GM19463 (cell line): ENCODE results near the gene ZSCAN21.

ENCODE experiments used
- ATAC-seq: cut with Tn5 transposase; IDR thresholded peaks from one replicate; pipeline ENCODE4 v1.9.1; 2021; ENCODE audit warnings: mild to moderate bottlenecking, moderate library complexity; ENCODE audit not compliant: unreplicated experiment

The ZSCAN21 gene

GRCh38 chr7:100072462-100072861, 22.9 kb downstream of the ZSCAN21 start:
- ATAC-seq = no peak

- ATAC-seq = no peak
Measured at GRCh38 chr7:100074841-100075240, 25.3 kb downstream of the ZSCAN21 start.

- no peak for ATAC-seq
Measured at GRCh38 chr7:100075418-100075817, 25.8 kb downstream of the ZSCAN21 start.

GRCh38 chr7:100077205-100077604, 27.6 kb downstream of the ZSCAN21 start:
- ATAC-seq = no peak

GRCh38 chr7:100079024-100079560, 29.5 kb downstream of the ZSCAN21 start:
- ATAC-seq = no peak

- no peak for ATAC-seq
Measured at GRCh38 chr7:100080907-100081534, 31.4 kb downstream of the ZSCAN21 start.

- peak; percentile 83 for ATAC-seq
Measured at GRCh38 chr7:100081535-100082102, 32.0 kb downstream of the ZSCAN21 start, which contains the start of gene ZNF3. ZNF3 (minus strand) TSS chr7:100081723; CDS start chr7:100077357, 4,366 bp downstream.

GRCh38 chr7:100082978-100083377, 33.4 kb downstream of the ZSCAN21 start:
- no peak for ATAC-seq

GRCh38 chr7:100085515-100085914, 35.9 kb downstream of the ZSCAN21 start:
- ATAC-seq = no peak

- no peak for ATAC-seq
Measured at GRCh38 chr7:100087055-100087750, 37.6 kb downstream of the ZSCAN21 start.

GRCh38 chr7:100088095-100088620, 38.6 kb downstream of the ZSCAN21 start:
- no peak for ATAC-seq

GRCh38 chr7:100088621-100089457, 39.3 kb downstream of the ZSCAN21 start, which contains the start of gene COPS6:
COPS6 (plus strand) TSS chr7:100088969; CDS start chr7:100088991, 22 bp downstream.
- peak; percentile 72 for ATAC-seq

- no peak for ATAC-seq
Measured at GRCh38 chr7:100089458-100090196, 40.1 kb downstream of the ZSCAN21 start.

- no peak for ATAC-seq
Measured at GRCh38 chr7:100090527-100091410, 41.2 kb downstream of the ZSCAN21 start.

- ATAC-seq = no peak
Measured at GRCh38 chr7:100091411-100092181, 42.0 kb downstream of the ZSCAN21 start.

GRCh38 chr7:100093054-100093453, 43.5 kb downstream of the ZSCAN21 start:
- no peak for ATAC-seq

GRCh38 chr7:100093498-100093897, 43.9 kb downstream of the ZSCAN21 start:
- ATAC-seq = no peak

GRCh38 chr7:100093925-100094486, 44.4 kb downstream of the ZSCAN21 start:
- no peak for ATAC-seq
